GM18870 (cell line): Measurements from ENCODE around the gene DSE.

ENCODE experiments used
- ATAC-seq: cut with Tn5 transposase; IDR thresholded peaks from one replicate; pipeline ENCODE4 v1.9.1; 2021; ENCODE audit warnings: moderate library complexity; ENCODE audit not compliant: unreplicated experiment

The DSE gene

DNA sequence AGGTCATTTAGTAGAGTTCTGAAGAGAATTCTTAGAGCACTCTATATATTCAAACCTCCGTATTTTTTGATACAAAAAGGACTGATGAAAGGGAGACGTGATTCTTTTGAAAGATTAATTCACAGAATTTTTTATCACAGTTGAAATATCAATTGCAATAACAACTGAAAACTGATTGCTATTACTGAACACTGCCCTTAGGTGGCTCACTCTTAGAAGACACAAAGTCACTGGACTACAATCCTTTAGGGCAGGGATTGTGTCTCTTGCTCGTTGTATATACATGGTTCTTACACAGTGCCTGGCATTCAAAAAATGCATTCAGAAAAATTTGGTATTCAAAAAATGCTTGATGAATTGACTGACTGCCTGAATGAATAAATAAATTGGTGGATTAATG lies 73.3 kb downstream of the DSE start:
- ATAC-seq: no peak

DNA sequence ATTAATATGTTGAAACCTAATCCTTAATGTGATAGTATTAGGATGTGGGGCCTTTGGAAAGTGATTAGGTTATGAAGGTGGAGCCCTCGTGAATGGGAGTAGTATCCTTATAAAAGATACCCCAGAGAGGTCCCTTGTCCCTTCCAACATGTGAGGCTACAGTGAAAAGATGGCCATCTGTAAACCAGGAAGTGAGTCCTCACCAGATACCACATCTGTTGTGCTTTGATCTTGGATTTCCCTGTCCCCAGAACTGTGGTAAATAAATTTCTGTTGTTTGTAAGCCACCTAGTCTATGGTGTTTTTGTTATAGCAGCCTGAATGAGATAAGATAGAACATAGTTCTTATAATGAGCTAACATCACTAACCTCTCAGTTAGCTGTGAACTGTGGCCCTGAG lies 73.8 kb downstream of the DSE start:
- ATAC-seq: no peak

DNA sequence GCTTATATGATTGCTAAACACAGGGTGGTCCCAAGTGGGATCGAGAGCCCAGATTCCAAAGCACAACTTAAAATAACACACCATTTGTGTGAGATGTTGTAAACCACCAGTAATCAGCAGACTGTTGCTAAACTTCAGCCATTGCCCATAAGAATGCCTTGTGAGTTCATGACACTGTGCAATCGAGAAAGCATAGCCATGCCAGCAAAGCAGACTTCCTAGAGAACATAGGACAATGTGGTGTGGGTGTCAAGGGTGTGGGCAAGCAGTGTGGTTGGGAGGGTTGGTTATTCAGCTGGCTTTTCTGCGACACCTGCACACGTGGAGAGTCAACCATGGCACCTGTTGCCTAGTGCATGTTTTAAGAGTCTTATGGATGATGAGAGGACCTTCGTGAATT lies 74.4 kb downstream of the DSE start:
- ATAC-seq: no peak

DNA sequence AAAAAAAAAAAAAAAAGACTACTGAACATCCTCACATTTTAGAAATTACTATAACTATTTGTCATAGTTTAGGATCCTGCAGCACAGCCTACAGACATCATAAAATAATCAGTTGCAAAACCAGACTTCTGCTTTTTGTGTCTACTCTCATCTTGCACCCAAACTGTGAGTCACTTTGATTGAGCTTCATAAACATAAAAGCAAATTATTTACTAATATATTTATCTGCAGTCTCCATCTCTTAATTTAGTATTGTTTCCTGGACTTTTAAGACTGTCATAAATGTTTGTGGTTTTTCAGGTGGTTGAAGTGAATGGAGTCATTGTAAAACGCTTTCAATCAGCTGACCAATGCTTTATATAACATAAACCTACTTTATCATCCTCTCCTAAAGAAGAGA lies 75.7 kb downstream of the DSE start:
- no peak for ATAC-seq

DNA sequence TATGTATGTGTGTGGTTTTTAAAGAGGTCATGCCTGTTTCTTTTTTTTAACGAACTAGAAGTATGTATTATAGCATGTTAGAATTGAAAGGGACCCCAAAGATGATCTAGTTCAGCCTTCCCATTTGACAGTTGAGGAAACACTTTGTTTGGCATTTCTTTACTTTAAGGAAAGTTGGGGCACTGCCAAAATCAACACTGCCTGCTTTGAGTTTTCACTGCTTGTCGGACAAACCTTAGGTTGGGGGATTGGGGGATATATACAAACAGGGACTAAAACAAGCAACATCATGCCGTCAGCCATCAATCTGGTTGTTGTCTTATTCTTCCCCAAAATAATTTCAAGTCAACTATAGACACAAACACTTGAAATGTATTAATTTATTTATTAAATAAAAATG lies 76.3 kb downstream of the DSE start:
- no peak for ATAC-seq

DNA sequence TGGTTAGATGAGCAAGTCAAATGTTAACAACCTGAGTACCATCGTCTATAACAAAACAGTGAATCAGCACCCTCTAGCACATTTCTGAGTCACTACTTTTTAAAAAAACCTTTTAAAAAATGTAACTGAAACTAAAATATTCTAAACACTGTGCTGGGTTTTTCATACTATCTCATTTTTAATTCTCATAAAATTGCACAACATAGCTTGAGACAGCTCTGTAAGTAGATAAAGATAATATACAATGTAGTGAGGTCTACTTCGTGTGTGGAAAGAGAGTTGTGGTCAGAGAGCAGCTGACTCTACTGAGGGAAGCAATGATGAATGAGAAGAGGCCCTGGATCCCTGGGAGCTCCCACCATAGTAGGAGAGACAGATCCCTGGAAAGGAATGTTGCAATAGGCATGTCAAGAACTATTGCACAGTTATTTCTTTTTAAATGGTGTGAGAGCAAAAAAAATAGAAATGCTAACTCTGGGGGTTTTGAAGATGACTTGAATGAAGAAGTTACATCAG lies 76.8 kb downstream of the DSE start:
- ATAC-seq: no peak

DNA sequence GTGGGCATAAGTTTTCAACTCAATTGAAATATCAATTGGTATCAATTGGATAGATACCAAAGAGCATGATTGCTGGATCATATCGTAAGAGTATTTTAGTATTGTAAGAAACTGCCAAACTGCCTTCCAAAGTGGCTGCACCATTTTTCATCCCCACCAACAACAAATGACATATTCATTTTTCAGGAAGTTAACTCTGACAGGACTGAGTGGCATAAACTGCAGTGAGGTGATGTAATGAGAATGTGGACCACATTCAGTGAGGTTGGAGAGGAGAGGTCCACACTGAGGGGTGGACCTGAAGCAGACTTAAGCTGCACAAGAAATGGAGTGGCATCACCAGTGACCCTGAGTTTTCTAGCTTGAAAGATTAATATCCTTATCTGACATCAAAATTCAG lies 78.8 kb downstream of the DSE start:
- no peak for ATAC-seq

DNA sequence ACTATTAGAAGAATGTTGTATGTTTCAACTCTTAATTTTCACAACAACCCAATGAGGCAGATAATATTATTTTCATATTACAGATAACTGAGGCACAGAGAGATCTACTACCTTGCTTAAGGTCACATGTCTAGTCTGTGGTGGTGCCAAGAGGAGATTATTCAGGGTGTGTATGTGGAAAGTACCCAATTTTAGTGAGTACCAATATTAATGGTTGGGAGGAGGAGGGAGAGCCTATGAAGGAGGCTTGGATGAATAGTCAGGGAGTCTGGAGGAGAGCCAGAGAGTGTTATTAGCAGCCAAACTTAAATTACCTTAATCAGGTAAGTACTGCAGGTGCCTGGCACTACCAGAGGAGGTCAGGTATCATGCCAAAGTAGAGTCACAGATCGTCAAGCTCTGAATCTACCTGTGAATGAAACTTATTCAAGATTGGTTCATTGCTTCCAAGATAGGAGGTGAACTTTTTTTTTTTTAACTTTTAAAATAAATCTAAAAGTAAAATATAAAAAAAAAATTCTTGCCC lies 79.5 kb downstream of the DSE start:
- no peak for ATAC-seq

DNA sequence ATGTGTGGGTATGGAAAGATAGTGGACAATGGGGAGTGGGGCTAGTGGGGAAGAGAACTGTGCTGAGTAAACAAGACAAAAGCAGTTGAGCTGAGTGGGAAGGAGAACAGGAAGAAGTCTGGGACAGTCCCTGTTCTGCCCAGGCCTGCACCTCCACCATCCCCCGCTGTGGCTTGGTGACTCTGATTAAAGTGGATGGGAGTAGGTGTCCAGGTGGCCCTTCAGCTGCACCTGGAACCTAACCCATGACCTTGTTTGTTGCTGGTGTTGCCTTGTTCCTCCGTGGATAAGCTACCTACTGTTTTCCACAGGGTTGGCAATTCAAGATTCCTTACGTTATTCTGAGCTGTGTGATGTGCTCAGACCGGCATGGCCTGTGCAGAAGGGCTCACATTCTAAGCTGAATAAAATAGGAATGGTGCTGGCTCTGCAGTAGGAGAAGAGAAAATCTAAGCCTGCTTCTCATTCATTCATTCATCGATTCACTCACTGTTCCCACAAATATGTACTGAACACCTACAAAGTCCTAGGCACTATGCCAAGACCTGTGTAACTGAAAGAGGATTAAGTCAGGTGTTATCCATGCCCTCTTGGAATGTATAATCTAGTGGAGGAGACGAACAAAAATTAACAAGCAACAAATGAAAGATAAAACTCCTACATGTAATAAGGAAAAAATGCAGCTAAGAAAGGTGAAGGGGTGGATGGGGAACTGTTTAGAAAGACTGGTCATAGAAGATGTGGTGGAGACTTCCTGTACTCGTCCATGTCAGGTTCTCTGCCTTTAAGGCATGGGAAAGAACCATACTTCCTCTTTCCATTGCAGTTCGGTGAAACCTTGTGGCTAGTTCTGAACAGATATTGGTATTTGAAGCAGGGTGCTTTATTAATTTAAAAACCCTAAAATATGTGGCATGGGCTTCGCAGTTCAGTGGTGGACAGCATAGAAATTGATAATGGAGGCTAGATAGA lies 80.3 kb downstream of the DSE start:
- ATAC-seq: peak; percentile 84

DNA sequence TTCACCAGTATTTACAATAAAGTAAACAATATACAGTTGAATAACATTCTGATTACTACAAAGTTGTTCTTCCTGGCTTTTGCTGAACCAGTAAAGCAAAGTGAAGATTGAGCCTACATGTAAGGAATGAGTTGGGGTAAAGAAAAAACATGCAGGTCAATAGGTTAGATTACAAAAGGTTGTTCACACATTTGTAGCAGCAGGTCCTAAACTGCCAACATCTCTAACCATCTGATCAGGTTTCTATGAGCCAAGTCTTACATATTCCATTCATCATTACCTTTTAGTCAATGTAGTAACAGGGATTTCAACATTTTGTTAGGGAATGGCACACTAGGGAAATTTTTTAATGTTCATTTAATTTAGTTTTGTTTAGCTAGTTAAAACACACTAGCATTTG lies 81.2 kb downstream of the DSE start:
- no peak for ATAC-seq

DNA sequence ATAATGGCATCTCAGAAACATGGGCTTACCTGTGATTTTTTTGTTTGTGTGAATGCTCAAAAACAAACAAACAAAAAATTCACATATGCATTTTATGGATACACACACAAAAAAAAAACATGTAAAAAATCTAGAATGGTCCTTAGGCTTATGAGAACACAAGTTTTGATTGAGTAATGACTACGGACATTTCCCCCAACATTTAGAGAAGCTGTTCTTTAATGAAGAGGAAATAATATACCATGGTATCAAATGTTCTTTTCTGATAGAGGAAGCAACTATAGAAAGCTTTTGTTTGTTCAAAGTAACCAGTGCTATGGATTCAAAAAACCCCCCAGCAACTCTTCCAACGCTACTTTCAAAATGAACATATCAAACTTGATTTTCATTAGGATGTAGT lies 81.8 kb downstream of the DSE start:
- ATAC-seq: no peak

DNA sequence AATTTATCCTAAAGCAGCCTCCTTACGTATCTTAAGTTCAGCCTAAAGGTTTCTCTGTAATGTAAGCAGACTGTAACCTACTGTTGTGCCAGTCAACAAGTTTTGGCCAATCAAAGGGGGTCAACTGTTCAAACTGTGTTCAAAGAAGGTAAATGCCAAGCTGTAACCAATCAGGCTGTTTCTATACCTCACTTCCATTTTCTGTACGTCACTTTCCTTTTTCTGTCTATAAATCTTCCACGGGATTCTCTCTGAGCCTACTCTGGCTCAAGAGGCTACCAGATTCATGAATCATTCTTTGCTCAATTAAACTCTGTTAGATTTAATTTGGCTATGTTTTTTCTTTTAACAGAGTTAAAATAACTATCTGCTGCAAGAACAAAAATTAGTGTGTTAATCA lies 85.4 kb downstream of the DSE start:
- no peak for ATAC-seq

DNA sequence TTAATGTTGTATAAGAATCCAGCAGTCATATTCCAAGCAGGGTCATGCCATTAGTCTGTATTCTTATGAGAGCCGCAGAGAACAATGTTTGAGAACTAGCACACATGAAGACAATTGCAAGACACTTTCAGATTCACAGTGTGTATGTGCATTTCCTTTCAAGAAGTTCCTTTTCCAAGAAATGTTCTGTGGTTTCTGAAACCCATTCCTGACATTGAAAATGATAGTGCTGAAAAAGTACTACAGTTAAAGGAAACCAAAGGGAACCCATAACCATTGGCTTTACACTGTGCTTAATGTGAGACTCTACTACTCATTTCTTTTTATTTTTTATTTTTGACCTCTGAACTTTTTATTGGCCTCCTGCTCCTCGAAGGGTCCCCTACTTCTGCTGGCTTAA lies 86.2 kb downstream of the DSE start:
- ATAC-seq: no peak

DNA sequence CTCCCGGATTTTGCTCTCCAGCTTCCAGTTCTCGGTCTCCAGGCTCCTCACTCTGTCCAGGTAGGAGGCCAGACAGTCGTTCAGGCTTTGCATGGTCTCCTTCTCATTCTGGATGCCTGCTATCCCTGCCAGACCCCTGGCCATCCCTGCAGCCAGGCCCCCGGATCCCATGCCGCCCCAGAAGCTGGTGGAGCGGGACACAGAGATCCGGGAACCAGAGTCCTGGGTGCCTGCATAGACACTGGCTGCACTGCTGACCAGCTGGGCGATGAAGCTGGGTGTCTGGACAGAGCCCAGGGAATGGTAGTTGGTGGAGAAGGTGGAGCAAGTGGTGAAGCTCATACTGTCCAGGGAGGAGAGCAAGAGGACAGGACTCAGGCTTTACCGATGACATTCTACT lies 87.5 kb downstream of the DSE start:
- ATAC-seq: no peak

DNA sequence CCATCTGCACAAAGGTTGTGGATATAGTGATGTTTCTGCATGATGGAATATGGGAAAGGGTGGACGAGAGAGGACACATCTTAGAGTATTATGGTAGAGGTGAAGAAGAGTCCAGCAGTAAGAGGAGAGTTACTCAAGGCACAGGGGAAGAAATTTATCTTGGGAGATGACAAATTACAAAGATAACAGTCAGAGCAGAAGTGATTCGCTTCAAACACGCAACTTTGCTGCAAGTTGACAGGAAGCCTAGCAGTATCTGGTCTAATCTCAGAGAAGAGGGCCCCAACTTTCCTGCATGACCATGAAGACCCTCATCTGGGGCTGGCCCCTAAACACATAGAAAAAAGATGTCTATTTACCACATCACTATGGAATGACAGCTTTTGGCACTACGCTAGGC lies 89.2 kb downstream of the DSE start:
- ATAC-seq: no peak

DNA sequence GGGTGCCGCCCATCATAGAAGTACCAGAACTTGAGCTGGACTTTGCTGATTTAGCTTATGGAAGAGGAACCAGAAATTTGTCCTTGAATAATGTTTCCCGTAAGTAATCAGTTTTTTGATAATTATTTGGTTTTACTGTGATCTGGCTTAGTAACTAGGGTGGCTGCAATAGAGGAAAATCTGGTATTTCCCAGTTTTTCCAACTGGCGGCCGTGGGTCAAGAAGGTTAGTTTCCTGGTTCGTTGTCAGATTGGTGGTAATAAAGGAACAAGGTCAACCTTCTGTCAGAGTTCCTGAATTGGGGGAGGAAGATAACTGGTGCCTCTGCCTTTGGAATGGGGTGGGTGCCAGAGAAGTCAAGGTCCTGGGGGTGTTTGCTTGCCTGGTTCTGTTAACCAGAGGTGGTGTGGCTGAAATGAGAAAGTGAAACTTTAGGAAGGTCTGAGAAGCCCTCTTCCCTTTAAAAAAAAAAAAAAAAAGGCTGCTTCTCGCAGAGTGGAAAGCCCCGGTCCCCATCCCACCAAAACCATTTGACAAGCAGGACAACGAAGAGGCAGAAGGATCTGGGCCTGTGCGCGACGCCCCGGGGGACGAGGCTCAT lies 90.7 kb downstream of the DSE start, which contains the start of gene CALHM6:
CALHM6 (plus strand) TSS at position 45 of the 601 bp plus-strand sequence; CDS start at position 600, 555 bp downstream.
- ATAC-seq: peak; percentile 13

DNA sequence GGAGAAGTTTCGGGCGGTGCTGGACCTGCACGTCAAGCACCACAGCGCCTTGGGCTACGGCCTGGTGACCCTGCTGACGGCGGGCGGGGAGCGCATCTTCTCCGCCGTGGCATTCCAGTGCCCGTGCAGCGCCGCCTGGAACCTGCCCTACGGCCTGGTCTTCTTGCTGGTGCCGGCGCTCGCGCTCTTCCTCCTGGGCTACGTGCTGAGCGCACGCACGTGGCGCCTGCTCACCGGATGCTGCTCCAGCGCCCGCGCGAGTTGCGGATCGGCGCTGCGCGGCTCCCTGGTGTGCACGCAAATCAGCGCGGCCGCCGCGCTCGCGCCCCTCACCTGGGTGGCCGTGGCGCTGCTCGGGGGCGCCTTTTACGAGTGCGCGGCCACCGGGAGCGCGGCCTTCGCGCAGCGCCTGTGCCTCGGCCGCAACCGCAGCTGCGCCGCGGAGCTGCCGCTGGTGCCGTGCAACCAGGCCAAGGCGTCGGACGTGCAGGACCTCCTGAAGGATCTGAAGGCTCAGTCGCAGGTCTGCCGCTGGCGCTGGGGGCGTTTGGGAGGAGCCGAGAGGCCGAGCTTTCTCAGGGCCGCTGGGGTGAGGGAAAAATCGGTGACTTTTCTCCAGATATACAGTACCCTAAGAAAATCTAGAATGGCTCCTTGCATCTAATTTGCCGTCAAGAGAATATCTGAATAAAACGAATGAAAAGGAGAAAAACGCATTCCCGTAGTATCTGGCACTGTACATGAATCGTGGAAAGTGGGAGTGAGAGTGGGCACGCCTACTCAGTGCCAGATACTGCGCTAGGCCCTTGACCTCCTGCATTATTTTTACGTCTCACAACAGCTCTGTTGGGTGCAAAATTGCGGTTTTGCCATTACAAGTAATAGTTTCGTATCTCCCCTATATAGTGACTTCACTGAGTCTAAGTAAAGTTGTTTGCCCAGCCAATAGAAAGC lies 91.5 kb downstream of the DSE start:
- ATAC-seq: peak; percentile 56

DNA sequence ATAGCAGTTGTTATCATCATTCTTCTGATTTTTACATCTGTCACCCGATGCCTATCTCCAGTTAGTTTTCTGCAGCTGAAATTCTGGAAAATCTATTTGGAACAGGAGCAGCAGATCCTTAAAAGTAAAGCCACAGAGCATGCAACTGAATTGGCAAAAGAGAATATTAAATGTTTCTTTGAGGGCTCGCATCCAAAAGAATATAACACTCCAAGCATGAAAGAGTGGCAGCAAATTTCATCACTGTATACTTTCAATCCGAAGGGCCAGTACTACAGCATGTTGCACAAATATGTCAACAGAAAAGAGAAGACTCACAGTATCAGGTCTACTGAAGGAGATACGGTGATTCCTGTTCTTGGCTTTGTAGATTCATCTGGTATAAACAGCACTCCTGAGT lies 92.6 kb downstream of the DSE start:
- no peak for ATAC-seq

DNA sequence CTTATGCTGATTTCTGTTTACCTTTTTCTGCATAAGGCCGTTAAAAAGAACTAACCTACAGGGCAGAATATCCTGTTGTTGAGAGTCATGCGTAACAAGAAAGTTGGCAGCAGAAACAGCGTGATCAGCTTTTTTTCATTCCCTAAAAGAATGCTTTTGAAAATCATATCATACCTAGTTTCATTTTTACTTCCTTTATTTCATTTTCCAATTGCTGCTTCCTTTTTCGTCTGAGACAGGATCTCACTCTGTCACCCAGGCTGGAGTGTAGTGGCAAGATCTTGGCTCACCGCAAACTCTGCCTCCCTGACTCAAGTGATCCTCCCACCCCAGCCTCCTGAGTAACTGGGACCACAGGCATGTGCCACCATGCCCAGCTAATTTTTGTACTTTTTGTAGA lies 94.5 kb downstream of the DSE start:
- ATAC-seq: no peak

DNA sequence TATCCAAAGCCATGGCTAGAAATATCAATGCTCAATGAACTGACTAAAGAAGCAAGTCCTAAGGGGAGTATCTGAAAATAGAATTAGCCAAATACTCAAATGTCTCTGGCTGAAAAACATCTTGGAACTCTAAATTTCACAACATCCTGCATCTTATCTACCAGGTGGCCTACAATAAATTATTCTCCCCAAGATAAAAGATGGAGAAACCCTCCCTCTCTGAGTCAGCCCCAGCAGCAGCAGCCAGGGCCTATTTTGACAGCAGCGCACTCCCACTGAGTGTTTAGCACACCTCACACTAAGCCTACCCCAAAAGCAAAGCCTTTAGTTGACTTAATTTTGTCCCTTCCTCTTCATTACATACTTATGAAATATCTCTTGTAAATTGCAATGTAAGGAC lies 96.3 kb downstream of the DSE start:
- no peak for ATAC-seq

DNA sequence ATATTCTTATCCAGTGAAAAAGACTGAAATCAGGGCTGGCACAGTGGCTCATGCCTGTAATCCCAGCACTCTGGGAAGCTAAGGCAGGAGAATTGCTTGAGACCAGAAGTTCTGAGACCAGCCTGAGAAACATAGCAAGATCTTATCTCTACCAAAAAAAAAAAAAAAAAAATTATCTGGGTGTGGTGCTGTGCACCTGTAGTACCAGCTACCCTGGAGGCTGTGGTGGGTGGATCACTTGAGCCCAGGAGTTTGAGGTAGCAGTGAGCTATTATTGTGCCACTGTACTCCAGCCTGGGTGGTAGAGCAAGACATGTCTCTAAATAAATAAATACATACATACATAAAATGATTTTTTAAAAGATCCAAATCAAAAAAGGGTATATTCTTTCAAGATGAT lies 96.8 kb downstream of the DSE start:
- ATAC-seq: no peak
